HFFc6 (cell line): Measurements from ENCODE around the gene HTRA3. TPM values are rescaled to one million over a fixed set of nuclear protein-coding genes. Genes with fewer than 3 reads are reported as not detected.

Experiments used
- DNase-seq: peaks from one replicate; pipeline ENCODE4 v3.0.0-alpha.2; 2018
- H3K27ac Mint-ChIP-seq: 2 replicates; pipeline ENCODE4 v1.8.0; 2020; ENCODE audit warnings: mild to moderate bottlenecking, mixed read lengths
- H3K27me3 Mint-ChIP-seq: 2 replicates; pipeline ENCODE4 v1.8.0; 2021; ENCODE audit warnings: mild to moderate bottlenecking, moderate library complexity, mixed read lengths; ENCODE audit not compliant: insufficient read depth
- H3K36me3 Mint-ChIP-seq: 2 replicates; pipeline ENCODE4 v1.8.0; 2021; ENCODE audit warnings: low read depth, mixed read lengths
- H3K4me1 Mint-ChIP-seq: 2 replicates; pipeline ENCODE4 v1.8.0; 2020; ENCODE audit warnings: low read depth, mixed read lengths
- H3K4me3 Mint-ChIP-seq: 2 replicates; pipeline ENCODE4 v1.8.0; 2020; ENCODE audit warnings: mild to moderate bottlenecking, moderate library complexity, mixed read lengths
- H3K9me3 Mint-ChIP-seq: 2 replicates; pipeline ENCODE4 v1.8.0; 2020; ENCODE audit warnings: mild to moderate bottlenecking, mixed read lengths
- long read RNA-seq: library from polyadenylated mRNA; unstranded; transcript quantifications from one replicate; pipeline ENCODE4 v2.0.0, GENCODE V29; 2019
- total RNA-seq, 6 experiments: library from RNA; stranded (reverse); fragmentation: NEBNext Ultra II Directional; extraction: Animal tissue kit (Norgen Biotek cat#: 25700); gene quantifications; 2 replicates in 1 of 6; 3 replicates in 5 of 6; pipeline ENCODE4 v1.2.3, GENCODE V29; 2021
- TF ChIP-seq, protein P1 (sequence below): fragments of 200-600 bp; sonication (generic); IDR thresholded peaks from 2 replicates; pipeline ENCODE4 v1.5.0; 2021; ENCODE audit warnings: antibody characterized with exemption, mild to moderate bottlenecking

The HTRA3 gene
- 1 to 10 TPM; 4.2 to 7.0 (median 4.8) TPM for total RNA-seq
- long read RNA-seq, partial matches to known transcripts = 0 of 8 reads
- long read RNA-seq, other reads (novel, unspliced or antisense) = 0 of 8 reads

DNA sequence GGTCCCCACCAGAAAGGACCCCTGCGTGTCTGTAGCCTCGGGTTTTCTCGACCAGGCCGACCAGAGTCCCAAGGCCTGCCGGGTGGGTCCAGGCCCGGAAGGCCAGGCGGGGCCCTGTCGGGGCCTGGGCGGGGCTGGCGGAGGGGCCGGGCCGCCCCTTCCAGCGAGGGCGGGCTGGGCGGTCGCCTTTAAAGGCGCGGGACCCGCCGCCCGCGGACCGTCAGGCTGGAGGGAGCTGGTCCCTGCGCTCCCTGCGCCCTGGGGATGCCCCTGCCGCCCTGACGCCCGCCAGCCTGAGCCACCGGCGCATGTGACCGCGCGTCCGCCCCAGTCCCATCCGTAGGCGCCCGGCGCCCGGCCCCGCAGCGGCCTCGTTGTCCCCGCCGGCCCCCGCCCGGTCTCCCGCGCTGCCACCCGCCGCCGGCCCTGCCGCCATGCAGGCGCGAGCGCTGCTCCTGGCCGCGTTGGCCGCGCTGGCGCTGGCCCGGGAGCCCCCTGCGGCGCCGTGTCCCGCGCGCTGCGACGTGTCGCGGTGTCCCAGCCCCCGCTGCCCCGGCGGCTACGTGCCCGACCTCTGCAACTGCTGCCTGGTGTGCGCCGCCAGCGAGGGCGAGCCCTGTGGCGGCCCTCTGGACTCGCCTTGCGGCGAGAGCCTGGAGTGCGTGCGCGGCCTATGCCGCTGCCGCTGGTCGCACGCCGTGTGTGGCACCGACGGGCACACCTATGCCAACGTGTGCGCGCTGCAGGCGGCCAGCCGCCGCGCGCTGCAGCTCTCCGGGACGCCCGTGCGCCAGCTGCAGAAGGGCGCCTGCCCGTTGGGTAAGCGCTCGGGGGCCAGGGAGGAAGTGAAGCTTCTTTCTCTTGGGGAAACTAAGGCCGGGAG lies at the start of gene HTRA3:
TSS of gene HTRA3 (plus strand) at position 220 of the 883 bp plus-strand sequence. CDS start at position 435, 215 bp downstream.
- DNase-seq = no peak
- Mint-ChIP-seq H3K27me3 (peaks cover 4% of the 10 kb centered on the region; the same call in 1 of the 2 replicates), H3K36me3 (no peaks in the 10 kb centered on the region), H3K9me3 (no peaks in the 10 kb centered on the region), H3K4me3 (peak within 1 kb of the TSS; percentile 46), H3K27ac (no peak within 1 kb of the TSS), H3K4me1 (peaks cover 24% of the 10 kb centered on the region)
- TF ChIP-seq, protein P1, sequence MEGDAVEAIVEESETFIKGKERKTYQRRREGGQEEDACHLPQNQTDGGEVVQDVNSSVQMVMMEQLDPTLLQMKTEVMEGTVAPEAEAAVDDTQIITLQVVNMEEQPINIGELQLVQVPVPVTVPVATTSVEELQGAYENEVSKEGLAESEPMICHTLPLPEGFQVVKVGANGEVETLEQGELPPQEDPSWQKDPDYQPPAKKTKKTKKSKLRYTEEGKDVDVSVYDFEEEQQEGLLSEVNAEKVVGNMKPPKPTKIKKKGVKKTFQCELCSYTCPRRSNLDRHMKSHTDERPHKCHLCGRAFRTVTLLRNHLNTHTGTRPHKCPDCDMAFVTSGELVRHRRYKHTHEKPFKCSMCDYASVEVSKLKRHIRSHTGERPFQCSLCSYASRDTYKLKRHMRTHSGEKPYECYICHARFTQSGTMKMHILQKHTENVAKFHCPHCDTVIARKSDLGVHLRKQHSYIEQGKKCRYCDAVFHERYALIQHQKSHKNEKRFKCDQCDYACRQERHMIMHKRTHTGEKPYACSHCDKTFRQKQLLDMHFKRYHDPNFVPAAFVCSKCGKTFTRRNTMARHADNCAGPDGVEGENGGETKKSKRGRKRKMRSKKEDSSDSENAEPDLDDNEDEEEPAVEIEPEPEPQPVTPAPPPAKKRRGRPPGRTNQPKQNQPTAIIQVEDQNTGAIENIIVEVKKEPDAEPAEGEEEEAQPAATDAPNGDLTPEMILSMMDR = no peak

DNA sequence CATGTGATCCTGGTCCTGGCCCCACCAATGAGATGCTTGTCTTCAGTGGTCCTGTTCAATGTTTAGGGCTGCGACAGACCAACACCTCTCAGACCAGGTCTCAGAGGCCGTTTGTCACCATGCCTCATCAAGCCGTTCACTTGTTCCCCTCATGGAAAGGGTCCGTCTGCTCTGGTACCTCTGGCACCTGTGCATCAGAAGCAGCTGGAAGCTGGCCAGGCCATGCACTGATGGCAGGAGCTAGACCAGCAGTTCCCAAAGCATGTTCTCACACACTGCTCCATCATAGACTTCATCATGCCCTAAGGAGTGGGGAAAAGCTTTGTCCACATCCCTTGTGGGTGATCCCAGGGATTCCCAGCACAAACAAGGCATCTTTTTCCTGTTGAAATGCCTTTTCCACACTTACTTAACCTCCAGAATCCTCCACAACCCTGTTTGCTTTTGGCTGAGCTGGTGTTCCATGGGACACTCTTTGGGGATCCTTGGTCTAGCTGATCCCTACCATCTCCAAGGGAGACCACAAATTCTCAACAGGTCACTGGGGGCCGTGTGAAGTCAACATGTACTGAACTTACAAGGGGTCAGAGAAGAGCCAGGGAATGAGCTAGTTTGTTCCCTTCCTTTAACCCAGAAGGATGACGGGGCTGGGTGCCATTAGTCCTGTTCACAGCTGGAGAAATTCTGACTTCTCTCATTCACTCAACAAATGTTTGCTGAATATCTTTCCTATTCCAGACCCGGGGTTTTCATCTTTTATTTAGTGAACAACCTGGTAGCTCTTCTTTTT lies 48.7 kb upstream of the HTRA3 start:
- DNase-seq = no peak
- Mint-ChIP-seq H3K4me3 (no peak overlapping the region), H3K9me3 (no peaks in the 10 kb centered on the region), H3K4me1 (peaks cover 12% of the 10 kb centered on the region), H3K36me3 (no peaks in the 10 kb centered on the region), H3K27me3 (peaks cover 21% of the 10 kb centered on the region; the same call in 1 of the 2 replicates), H3K27ac (no peak overlapping the region)
- TF ChIP-seq, protein P1 = no peak

DNA sequence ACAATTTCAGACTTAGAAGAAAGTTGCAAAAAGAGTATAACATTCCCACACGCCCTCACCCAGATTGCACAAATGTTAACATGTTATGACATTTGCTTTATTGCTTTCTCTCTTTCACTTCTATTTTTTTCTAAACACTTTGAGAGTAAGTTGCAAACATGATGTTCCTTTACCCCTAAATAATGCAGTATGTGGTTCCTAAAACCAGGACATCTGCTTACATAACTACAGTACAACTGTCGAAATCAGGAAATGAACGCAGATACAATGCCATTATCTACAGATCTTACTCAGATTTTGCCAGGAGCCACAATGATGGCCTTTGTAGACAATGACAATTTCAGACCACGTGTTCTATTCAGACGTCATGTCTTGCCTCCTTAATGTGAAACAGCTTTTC lies 48.1 kb upstream of the HTRA3 start:
- TF ChIP-seq, protein P1 = no peak
- Mint-ChIP-seq H3K4me1 (peaks cover 12% of the 10 kb centered on the region), H3K27ac (no peak overlapping the region), H3K36me3 (no peaks in the 10 kb centered on the region), H3K9me3 (no peaks in the 10 kb centered on the region), H3K27me3 (peaks cover 19% of the 10 kb centered on the region; the same call in 1 of the 2 replicates), H3K4me3 (no peak overlapping the region)
- DNase-seq = peak; percentile 31

GRCh38 chr4:8221985-8222384 lies 47.6 kb upstream of the HTRA3 start:
- peaks cover 19% of the 10 kb centered on the region; the same call in 1 of the 2 replicates for H3K27me3 Mint-ChIP-seq

More at GRCh38 chr4:8221985-8222384, 47.6 kb upstream of the HTRA3 start:
- Mint-ChIP-seq H3K9me3 (no peaks in the 10 kb centered on the region), H3K4me3 (no peak overlapping the region), H3K27ac (no peak overlapping the region), H3K36me3 (no peaks in the 10 kb centered on the region), H3K4me1 (peaks cover 12% of the 10 kb centered on the region)
- no peak for DNase-seq
- TF ChIP-seq, protein P1 = no peak
